ENCODE results near the gene ONECUT1.

DNA sequence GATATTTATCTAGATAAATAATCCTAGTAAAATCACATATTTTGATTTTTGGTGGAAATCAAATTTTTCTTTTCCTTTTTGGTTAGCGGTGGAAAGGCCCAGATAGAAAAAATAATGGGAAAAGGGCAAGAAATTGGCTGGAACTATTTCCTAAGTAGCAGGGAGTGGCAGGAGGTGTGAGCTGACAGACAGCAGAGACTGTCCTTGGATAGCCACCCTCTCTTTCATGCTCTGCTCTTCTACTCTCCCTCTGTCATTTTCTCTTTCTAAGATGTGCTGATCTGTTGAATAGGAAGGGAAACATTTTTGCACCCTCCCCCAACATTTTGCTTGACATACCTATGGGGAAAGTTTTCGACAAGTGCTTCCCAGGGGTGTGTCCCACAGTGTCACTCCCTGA is 18.9 kb upstream of the ONECUT1 start:
- TF ChIP-seq, protein P1, sequence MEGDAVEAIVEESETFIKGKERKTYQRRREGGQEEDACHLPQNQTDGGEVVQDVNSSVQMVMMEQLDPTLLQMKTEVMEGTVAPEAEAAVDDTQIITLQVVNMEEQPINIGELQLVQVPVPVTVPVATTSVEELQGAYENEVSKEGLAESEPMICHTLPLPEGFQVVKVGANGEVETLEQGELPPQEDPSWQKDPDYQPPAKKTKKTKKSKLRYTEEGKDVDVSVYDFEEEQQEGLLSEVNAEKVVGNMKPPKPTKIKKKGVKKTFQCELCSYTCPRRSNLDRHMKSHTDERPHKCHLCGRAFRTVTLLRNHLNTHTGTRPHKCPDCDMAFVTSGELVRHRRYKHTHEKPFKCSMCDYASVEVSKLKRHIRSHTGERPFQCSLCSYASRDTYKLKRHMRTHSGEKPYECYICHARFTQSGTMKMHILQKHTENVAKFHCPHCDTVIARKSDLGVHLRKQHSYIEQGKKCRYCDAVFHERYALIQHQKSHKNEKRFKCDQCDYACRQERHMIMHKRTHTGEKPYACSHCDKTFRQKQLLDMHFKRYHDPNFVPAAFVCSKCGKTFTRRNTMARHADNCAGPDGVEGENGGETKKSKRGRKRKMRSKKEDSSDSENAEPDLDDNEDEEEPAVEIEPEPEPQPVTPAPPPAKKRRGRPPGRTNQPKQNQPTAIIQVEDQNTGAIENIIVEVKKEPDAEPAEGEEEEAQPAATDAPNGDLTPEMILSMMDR (IDR thresholded peaks at IDR 0.05), result no peak
- no peak for TF ChIP-seq POLR2A (IDR thresholded peaks at IDR 0.05)

All from thyroid gland (tissue), 4 donors.